Endothelial cell of umbilical vein (primary cell): ENCODE data around the gene ZNF689.

ENCODE experiments used
- CTCF ChIP-seq, 2 donors: IDR thresholded peaks; 1 replicate in 1 of 2; 2 replicates in 1 of 2; pipeline ENCODE4 v1.5.1; 2011; ENCODE audit warnings: low read length in 2 of 2, mild to moderate bottlenecking in 2 of 2, moderate library complexity in 2 of 2, control low read depth in 1 of 2, inconsistent platforms in 1 of 2, low read depth in 1 of 2; ENCODE audit not compliant: insufficient read depth in 1 of 2; ENCODE audit errors: extremely low read depth in 1 of 2
- EZH2 ChIP-seq: IDR thresholded peaks from 2 replicates; pipeline ENCODE4 v1.6.1; 2012; ENCODE audit warnings: borderline replicate concordance, low read depth, mild to moderate bottlenecking, moderate library complexity, low read length, inconsistent platforms; ENCODE audit not compliant: severe bottlenecking
- JUN ChIP-seq: IDR thresholded peaks from 2 replicates; pipeline ENCODE4 v1.6.1; 2011; ENCODE audit warnings: borderline replicate concordance, low read depth; ENCODE audit not compliant: insufficient read length, insufficient read depth
- MAX ChIP-seq: IDR thresholded peaks from 2 replicates; pipeline ENCODE4 v1.6.1; 2011; ENCODE audit not compliant: insufficient read depth, insufficient read length
- MYC ChIP-seq: IDR thresholded peaks from one replicate; pipeline ENCODE4 v1.6.1; 2011; ENCODE audit warnings: mild to moderate bottlenecking, low read depth, low read length
- POLR2A ChIP-seq: IDR thresholded peaks from 2 replicates; pipeline ENCODE4 v1.6.1; 2012; ENCODE audit warnings: low read depth, mild to moderate bottlenecking, control low read depth, low read length
- POLR2AphosphoS5 ChIP-seq: IDR thresholded peaks from 2 replicates; pipeline ENCODE4 v1.6.1; 2012; ENCODE audit warnings: low read depth, mild to moderate bottlenecking, control low read depth, low read length, moderate library complexity; ENCODE audit not compliant: insufficient read depth

- no peak for TF ChIP-seq POLR2A
- no peak for TF ChIP-seq MAX
- no peak for TF ChIP-seq CTCF (IDR thresholded peaks at IDR 0.05; ENCODE audit: extremely low read depth in 1 of 2, insufficient read depth in 1 of 2, low read depth in 1 of 2, low read length in 2 of 2)
- TF ChIP-seq POLR2AphosphoS5: no peak
- no peak for TF ChIP-seq MYC
- TF ChIP-seq JUN: no peak
- no peak for TF ChIP-seq EZH2
Measured at GRCh38 chr16:30644334-30644830, 34.2 kb upstream of the ZNF689 start.
